ENCODE measurements around the gene SEMA5B.

DNA sequence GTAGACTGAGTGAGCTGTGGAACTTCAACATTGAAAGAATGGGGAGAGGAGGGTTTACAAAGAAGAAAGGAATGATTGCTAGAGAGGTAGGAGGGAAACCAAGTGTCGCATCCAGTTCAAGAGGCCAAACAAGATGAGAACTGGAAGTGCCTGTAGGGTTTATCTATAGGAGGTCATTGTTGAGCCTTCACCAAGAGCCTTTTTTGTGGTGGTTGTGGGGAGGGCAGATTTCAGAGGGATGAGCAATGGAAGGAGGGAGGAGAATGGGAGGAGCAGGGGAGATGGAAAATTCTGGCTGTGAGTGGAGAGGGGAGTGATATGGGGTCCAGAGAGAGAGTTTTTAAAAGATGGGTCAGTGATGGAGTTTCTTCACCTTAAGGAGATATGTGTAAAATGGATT is 47.8 kb upstream of the SEMA5B start:
- TF ChIP-seq ZNF274 (IDR thresholded peaks at IDR 0.05; ENCODE audit: low read depth, low read length), result no peak
- TF ChIP-seq YY1 (IDR thresholded peaks at IDR 0.05; ENCODE audit: insufficient read depth, insufficient read length), result no peak
- no peak for TF ChIP-seq SUZ12 (IDR thresholded peaks at IDR 0.05; ENCODE audit: extremely low read depth, insufficient read depth, insufficient read length)

All from NT2/D1 (cell line).